HG03280 (cell line): Measurements from ENCODE around the gene SLC44A4.
"Not testable (repeated sequence)": the region's sequence is repeated elsewhere in the genome, so short reads cannot be mapped to it uniquely, and the experiment has no call there.

ENCODE experiments used
- ATAC-seq: cut with Tn5 transposase; IDR thresholded peaks from one replicate; pipeline ENCODE4 v1.9.1; 2021; ENCODE audit warnings: mild to moderate bottlenecking, moderate library complexity; ENCODE audit not compliant: unreplicated experiment

The SLC44A4 gene

DNA sequence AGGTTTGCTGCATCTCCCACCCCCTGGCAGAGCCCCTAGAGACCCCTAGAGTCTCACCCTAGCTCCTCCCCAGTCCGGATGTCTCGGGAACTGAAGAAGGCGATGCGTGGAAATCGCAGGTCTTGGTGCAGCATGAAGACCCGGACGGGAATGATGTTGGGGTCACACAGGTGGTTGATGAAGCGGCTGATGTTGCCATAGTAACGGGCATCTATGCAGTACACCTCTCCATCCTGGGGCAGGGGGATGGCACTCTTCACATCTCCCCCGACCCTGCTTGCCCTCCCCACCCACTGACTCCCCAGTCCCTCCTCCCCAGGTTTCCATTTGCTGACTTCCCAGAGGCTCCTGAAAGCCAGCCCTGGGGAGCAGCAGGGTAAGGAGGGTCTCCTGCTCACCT lies 1.8 kb upstream of the SLC44A4 start:
- ATAC-seq = no peak

GRCh38 chr6:31879901-31880300 lies 1.1 kb upstream of the SLC44A4 start:
- ATAC-seq = no peak

DNA sequence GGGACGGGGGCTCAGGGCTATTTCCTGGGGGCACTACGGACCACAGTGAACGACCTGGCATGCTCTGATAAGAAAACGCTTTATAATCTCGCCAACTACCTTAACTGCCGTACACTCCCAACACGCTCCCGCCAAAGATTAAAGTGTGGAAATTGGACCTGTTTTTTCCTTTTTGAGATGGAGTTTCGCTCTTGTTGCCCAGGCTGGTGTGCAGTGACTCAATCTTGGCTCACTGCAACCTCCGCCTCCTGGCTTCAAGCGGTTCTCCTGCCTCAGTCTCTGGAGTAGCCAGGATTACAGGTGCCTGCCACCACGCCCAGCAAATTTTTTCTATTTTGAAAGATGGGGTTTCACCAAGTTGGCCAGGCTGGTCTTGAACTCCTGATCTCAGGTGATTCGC lies 346 bp upstream of the SLC44A4 start:
- ATAC-seq = no peak

DNA sequence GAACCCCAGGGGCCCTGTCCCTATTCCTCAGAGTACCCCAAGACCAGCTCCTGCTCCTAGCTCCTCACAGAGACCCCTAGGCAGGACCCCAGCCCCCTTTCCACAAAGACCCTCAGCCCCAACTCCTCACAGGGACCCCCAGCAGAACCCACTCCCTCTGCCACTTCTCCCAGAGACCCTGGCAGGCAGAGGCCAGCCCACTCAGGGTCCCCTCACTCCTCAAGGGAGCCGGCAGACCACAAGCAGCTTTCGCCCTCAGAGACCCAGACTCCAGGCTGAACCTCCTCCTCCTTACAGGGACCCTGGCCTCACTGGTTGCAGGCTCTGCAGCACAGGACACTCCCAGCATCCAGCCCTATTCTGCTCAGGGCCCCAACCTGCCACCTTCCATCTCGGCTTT lies 575 bp downstream of the SLC44A4 start:
- no peak for ATAC-seq

- no peak for ATAC-seq
Measured at GRCh38 chr6:31877651-31878161, 1.1 kb downstream of the SLC44A4 start.

GRCh38 chr6:31877125-31877650 lies 1.6 kb downstream of the SLC44A4 start:
- no peak for ATAC-seq

- no peak for ATAC-seq
Measured at GRCh38 chr6:31876357-31876756, 2.4 kb downstream of the SLC44A4 start.

GRCh38 chr6:31875877-31876276 lies 2.9 kb downstream of the SLC44A4 start:
- ATAC-seq = no peak

GRCh38 chr6:31874836-31875572 lies 3.8 kb downstream of the SLC44A4 start:
- no peak for ATAC-seq

- ATAC-seq = no peak
Measured at GRCh38 chr6:31874084-31874670, 4.6 kb downstream of the SLC44A4 start.

GRCh38 chr6:31871046-31871659 lies 7.6 kb downstream of the SLC44A4 start:
- no peak for ATAC-seq

DNA sequence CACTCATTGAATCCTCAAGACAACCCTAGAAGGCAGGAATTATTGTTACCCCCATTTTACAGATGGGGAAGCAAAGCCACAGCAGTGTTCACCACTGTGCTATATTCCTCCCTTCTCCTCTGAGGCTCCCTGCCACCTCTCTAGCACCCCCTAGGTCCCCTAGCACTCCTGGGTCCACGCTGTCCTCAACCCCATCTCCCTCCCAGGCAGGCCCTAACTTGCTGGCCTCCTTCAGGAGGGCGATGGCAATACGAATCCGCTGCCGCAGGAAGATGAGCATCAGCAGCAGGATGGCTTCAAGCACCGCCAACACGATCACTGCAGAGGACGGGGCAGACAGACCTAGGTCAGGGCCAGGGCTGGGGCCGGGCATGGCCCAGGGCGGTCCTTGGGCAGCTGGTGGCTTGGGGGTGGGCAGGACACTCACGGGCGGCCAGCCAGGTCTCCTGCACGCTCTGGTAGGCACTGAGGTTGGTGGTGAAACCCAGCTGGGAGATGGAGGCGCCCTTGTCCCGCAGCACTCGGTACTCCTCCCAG lies 8.3 kb downstream of the SLC44A4 start:
- no peak for ATAC-seq

GRCh38 chr6:31869343-31869742 lies 9.5 kb downstream of the SLC44A4 start:
- ATAC-seq = no peak

GRCh38 chr6:31868658-31868971 lies 10.2 kb downstream of the SLC44A4 start:
- ATAC-seq = not testable (repeated sequence)

GRCh38 chr6:31865205-31866118 lies 13.3 kb downstream of the SLC44A4 start:
- ATAC-seq = no peak

- ATAC-seq = no peak
Measured at GRCh38 chr6:31864818-31865204, 14.0 kb downstream of the SLC44A4 start.

DNA sequence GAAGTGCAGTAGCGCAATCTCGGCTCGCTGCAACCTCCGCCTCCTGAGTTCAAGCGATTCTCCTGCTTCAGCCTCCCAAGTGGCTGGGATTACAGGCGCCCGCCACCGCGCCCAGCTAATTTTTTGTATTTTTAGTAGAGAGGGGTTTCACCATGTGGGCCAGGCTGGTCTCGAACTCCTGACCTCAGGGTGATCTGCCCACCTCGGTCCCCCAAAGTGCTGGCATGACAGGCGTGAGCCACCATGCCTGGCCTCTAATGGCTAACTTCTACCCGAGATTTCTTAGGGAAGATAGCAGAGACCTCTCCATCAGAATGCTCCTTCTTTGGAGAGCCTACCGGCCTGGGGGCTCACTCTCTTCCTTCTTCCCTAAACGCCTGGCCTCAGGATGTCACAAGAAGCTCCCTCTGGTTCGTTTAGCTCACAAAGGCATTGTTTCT lies 14.7 kb downstream of the SLC44A4 start:
- ATAC-seq = not testable (repeated sequence)

- peak; percentile 95 for ATAC-seq
Measured at GRCh38 chr6:31862344-31863235, 16.2 kb downstream of the SLC44A4 start, which contains the start of gene NEU1. Gene NEU1 (minus strand): TSS chr6:31862821. CDS start chr6:31862776, 45 bp downstream.

- no peak for ATAC-seq
Measured at GRCh38 chr6:31861919-31862343, 16.9 kb downstream of the SLC44A4 start.
